SJCRH30 (cell line): ENCODE measurements around the gene GJB2. TPM values are rescaled to one million over a fixed set of nuclear protein-coding genes. Genes with fewer than 3 reads are reported as not detected.

ENCODE experiments used
- DNase-seq, 2 experiments: peaks; one replicate each; pipeline ENCODE4 v3.0.0-alpha.2; 2015 to 2020
- H3K27ac ChIP-seq: fragments of 250-450 bp; sonication (Bioruptor Pico); 2 replicates; pipeline ENCODE4 v1.5.1; 2020; ENCODE audit warnings: mild to moderate bottlenecking, moderate library complexity
- H3K27me3 ChIP-seq: fragments of 250-450 bp; sonication (Bioruptor Pico); 2 replicates; pipeline ENCODE4 v1.5.1; 2020; ENCODE audit warnings: mild to moderate bottlenecking, moderate library complexity
- H3K36me3 ChIP-seq: fragments of 250-450 bp; sonication (Bioruptor Pico); 2 replicates; pipeline ENCODE4 v1.5.1; 2020; ENCODE audit warnings: mild to moderate bottlenecking, moderate library complexity
- H3K4me1 ChIP-seq: fragments of 250-450 bp; sonication (Bioruptor Pico); 2 replicates; pipeline ENCODE4 v1.5.1; 2020; ENCODE audit warnings: mild to moderate bottlenecking, moderate library complexity
- H3K4me3 ChIP-seq: fragments of 250-450 bp; sonication (Bioruptor Pico); 2 replicates; pipeline ENCODE4 v1.5.1; 2020; ENCODE audit warnings: mild to moderate bottlenecking, moderate library complexity
- H3K9me3 ChIP-seq: fragments of 250-450 bp; sonication (Bioruptor Pico); replicated peaks from 2 replicates; pipeline ENCODE4 v1.5.1; 2020; ENCODE audit warnings: mild to moderate bottlenecking, moderate library complexity
- total RNA-seq: library from RNA; depleted of rRNA; stranded (reverse); fragments of >200 nt; shearing (Covaris generic); gene quantifications from 2 replicates; pipeline ENCODE4 v1.2.3, GENCODE V29; 2014; rRNA removed

Gene GJB2
- total RNA-seq, 1 experiment from 2014 or later: not detected

- Histone ChIP-seq H3K27me3 (peaks cover 12% of the 10 kb centered on the region; the same call in 1 of the 2 replicates), H3K4me3 (no peak overlapping the region), H3K4me1 (no peaks in the 10 kb centered on the region), H3K9me3 (no peaks in the 10 kb centered on the region), H3K27ac (no peak overlapping the region), H3K36me3 (no peaks in the 10 kb centered on the region)
- DNase-seq: no peak
These were observed 48.4 kb downstream of the GJB2 start for GRCh38 chr13:20144141-20144850.

GRCh38 chr13:20142927-20143480 lies 49.7 kb downstream of the GJB2 start:
- no peaks in the 10 kb centered on the region for H3K4me1 ChIP-seq
- DNase-seq: no peak
- H3K4me3 ChIP-seq: no peak overlapping the region
- no peaks in the 10 kb centered on the region for H3K36me3 ChIP-seq
- no peaks in the 10 kb centered on the region for H3K9me3 ChIP-seq
- no peak overlapping the region for H3K27ac ChIP-seq
- H3K27me3 ChIP-seq: peaks cover 8% of the 10 kb centered on the region; the same call in 1 of the 2 replicates

GRCh38 chr13:20142023-20142926 lies 50.5 kb downstream of the GJB2 start:
- H3K4me1 ChIP-seq: no peaks in the 10 kb centered on the region
- no peak overlapping the region for H3K4me3 ChIP-seq
- H3K9me3 ChIP-seq: no peaks in the 10 kb centered on the region
- H3K36me3 ChIP-seq: no peaks in the 10 kb centered on the region
- H3K27ac ChIP-seq: no peak overlapping the region
- peaks cover 5% of the 10 kb centered on the region; the same call in 1 of the 2 replicates for H3K27me3 ChIP-seq
- no peak for DNase-seq

GRCh38 chr13:20141238-20142022 lies 51.3 kb downstream of the GJB2 start:
- Histone ChIP-seq H3K4me3 (no peak overlapping the region), H3K4me1 (no peaks in the 10 kb centered on the region), H3K9me3 (no peaks in the 10 kb centered on the region), H3K36me3 (no peaks in the 10 kb centered on the region), H3K27ac (no peak overlapping the region), H3K27me3 (peaks cover 5% of the 10 kb centered on the region)
- no peak for DNase-seq

GRCh38 chr13:20140487-20140886 lies 52.3 kb downstream of the GJB2 start:
- peaks cover 5% of the 10 kb centered on the region for H3K27me3 ChIP-seq
- H3K27ac ChIP-seq: no peak overlapping the region
- no peaks in the 10 kb centered on the region for H3K4me1 ChIP-seq

GRCh38 chr13:20137875-20138274 lies 54.9 kb downstream of the GJB2 start:
- Histone ChIP-seq H3K9me3 (no peaks in the 10 kb centered on the region), H3K27me3 (peaks cover 5% of the 10 kb centered on the region), H3K36me3 (no peaks in the 10 kb centered on the region), H3K4me3 (no peak overlapping the region), H3K27ac (no peak overlapping the region), H3K4me1 (no peaks in the 10 kb centered on the region)
- no peak for DNase-seq

More at GRCh38 chr13:20140487-20140886, 52.3 kb downstream of the GJB2 start:
- Histone ChIP-seq H3K4me3 (no peak overlapping the region), H3K9me3 (no peaks in the 10 kb centered on the region), H3K36me3 (no peaks in the 10 kb centered on the region)
- no peak for DNase-seq

Other genes with a start within 250 kb of the GJB2 start
- 101 and 109 TPM in 2 replicates for gene ZMYM2, start 234.2 kb downstream of the GJB2 start, total RNA-seq
- not detected in 2 replicates for gene GJA3, start 31.9 kb downstream of the GJB2 start, total RNA-seq
- gene GJB6, start 39.4 kb upstream of the GJB2 start, total RNA-seq: not detected in 2 replicates